ES-I3 (cell line): Measurements from ENCODE around the gene HECW1.
"Not testable (repeated sequence)": the region's sequence is repeated elsewhere in the genome, so short reads cannot be mapped to it uniquely, and the experiment has no call there.

Source experiments
- H3K36me3 ChIP-seq: 2 replicates; pipeline ENCODE4 v1.6.1; 2013; ENCODE audit warnings: mild to moderate bottlenecking, low read length, control low read depth, moderate library complexity; ENCODE audit not compliant: insufficient read depth
- H3K4me1 ChIP-seq: 2 replicates; pipeline ENCODE4 v1.6.1; 2013; ENCODE audit warnings: mild to moderate bottlenecking, control low read depth, low read length; ENCODE audit not compliant: insufficient read depth
- H3K9ac ChIP-seq: 2 replicates; pipeline ENCODE4 v1.6.1; 2013; ENCODE audit warnings: low read depth, mild to moderate bottlenecking, low read length, moderate library complexity
- H3K9me3 ChIP-seq: 2 replicates; pipeline ENCODE4 v1.6.1; 2013; ENCODE audit warnings: mild to moderate bottlenecking, low read length, moderate library complexity; ENCODE audit not compliant: control insufficient read depth, insufficient read depth

Gene HECW1

DNA sequence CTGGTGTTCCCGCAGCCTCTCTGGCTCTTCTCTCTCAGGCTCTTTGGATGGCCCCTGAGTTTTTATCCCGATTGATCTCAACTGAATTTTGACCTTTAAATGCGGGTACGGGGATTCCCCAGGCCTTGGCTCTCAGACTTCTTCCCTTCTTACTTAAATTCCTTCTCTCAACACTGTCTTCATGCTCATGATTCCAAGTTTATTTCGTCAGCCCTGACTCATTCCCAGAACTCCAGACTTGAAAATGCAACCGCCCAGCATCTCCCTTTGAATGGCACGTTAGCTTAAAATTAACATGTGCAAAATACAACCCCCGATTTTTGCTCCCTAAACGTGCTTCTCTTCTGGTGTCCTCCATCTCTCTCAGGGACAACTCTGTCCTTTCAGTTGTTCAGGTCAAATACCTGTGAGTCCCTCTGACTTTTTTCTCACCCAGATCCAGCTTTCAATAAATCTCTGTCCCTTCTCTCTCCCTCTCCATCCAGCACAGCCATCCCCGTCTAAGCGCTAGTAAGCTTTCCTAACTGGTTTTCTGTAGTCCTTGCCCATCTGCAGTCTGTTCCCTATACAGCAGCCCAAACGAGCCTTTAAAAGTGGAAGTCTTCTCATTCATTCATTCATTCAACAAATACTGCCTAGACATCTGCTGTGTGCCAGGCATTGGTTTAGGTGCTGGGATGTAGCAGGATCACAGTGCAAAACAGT is 7.1 kb downstream of the HECW1 start:
- Histone ChIP-seq H3K9ac (no peak overlapping the region), H3K4me1 (peaks cover 49% of the 10 kb centered on the region), H3K9me3 (no peaks in the 10 kb centered on the region), H3K36me3 (0 out of 2 replicates have a peak, but pooled peaks cover 6% of the 10 kb centered on the region)

DNA sequence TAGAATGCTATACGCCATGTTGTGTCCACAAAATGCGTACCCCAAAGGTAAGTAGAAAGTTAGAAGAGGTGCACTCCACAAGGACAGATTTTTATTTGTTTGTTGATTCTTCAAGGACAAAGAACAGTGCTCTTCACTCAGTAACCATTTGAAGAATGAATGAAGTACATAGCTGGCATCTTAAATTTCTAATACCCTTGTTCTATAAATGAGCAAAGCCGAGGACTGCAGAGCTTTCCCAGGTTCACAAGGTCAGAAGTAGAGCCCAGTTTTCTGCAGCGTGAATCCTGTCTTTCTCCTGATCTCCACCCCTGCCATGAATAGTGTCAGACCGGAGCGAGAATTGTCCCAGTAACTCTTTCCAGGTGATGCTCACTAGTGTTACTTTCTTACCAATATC is 9.5 kb downstream of the HECW1 start:
- peaks cover 31% of the 10 kb centered on the region for H3K4me1 ChIP-seq
- no peak overlapping the region for H3K9ac ChIP-seq
- 0 out of 2 replicates have a peak, but pooled peaks cover 6% of the 10 kb centered on the region for H3K36me3 ChIP-seq
- H3K9me3 ChIP-seq: no peaks in the 10 kb centered on the region

DNA sequence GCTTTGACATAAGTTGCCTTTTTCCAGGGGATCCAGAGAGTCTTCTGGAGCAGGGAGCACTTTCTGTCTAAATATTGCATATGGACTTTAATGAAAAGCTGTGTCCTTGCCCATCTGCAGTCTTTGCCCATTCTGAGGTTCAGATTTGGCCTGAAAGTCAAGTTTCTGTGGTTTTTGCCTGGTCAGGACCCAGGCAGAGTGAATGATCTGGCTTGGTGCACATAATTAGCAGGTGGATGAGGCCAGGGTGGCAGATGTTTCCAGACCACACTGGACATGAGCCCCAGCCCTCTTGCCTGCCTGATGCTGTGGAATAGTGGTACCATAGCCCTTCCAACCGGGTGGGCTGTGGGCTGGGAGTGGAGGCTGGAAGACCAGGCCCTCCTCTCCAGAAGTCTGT is 11.0 kb downstream of the HECW1 start:
- peaks cover 19% of the 10 kb centered on the region for H3K4me1 ChIP-seq
- H3K9ac ChIP-seq: no peak overlapping the region
- no peaks in the 10 kb centered on the region for H3K9me3 ChIP-seq
- 0 out of 2 replicates have a peak, but pooled peaks cover 6% of the 10 kb centered on the region for H3K36me3 ChIP-seq

DNA sequence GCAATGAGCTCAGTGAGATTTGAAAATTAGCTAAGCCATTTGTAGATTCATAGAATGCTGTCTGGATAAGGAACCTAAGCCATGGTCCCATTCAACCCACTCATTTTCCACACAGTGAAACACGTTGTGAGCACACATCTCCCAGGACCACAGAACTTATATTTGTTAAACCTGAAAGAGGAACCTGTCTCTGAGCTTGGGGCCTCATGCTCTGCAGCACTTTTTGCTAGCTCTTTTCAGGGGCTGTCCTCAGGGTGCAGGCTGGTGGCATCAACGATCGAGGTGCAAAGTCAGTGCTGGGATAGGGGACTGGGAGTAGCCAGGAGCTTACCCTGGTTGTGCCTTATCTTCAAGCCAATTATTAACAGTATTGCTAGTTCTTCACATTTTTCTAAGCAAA is 11.9 kb downstream of the HECW1 start:
- Histone ChIP-seq H3K4me1 (peaks cover 10% of the 10 kb centered on the region), H3K9me3 (no peaks in the 10 kb centered on the region), H3K36me3 (0 out of 2 replicates have a peak, but pooled peaks cover 6% of the 10 kb centered on the region), H3K9ac (no peak overlapping the region)

DNA sequence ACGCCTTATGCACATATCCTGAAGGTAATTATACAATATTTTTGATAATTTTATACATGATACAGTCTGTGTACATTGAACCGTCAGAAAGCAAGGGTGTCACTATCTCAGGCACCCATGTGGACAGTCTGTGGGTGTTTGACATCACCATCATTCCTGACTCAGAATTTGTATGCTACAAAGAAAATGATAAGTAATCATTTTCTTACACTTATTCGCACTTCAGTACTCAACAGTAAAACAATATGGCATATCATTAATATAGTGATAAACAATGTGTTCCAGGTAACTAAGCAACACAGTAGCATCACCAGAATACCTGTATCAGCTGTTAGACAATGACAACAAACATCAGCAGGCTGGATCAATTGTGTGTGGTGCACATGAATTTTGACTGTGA is 17.9 kb downstream of the HECW1 start:
- no peak overlapping the region for H3K9ac ChIP-seq
- H3K9me3 ChIP-seq: no peaks in the 10 kb centered on the region

DNA sequence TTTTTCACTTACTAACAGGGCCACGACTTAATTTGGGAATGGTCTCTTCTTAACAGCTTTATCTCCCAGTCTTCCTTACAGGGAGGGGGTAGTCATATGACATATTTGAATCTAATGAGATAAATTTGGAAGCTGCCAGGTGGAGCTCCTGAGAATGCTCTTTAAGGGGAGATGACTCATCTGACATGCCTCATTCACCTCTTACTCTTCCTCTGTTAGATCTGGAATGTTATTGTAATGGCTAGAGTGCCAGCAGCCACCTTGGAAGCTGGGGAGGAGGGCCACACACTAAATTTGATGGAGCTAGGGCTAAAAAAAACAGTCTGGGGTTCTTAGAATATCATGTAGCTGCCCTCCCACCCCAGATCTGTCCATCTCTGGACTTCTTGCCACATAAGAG is 22.7 kb downstream of the HECW1 start:
- H3K36me3 ChIP-seq: no peaks in the 10 kb centered on the region
- H3K9ac ChIP-seq: no peak overlapping the region
- H3K9me3 ChIP-seq: no peaks in the 10 kb centered on the region
- peaks cover 42% of the 10 kb centered on the region for H3K4me1 ChIP-seq

More for the DNA sequence above, 17.9 kb downstream of the HECW1 start:
- Histone ChIP-seq H3K36me3 (no peaks in the 10 kb centered on the region), H3K4me1 (peaks cover 8% of the 10 kb centered on the region)

DNA sequence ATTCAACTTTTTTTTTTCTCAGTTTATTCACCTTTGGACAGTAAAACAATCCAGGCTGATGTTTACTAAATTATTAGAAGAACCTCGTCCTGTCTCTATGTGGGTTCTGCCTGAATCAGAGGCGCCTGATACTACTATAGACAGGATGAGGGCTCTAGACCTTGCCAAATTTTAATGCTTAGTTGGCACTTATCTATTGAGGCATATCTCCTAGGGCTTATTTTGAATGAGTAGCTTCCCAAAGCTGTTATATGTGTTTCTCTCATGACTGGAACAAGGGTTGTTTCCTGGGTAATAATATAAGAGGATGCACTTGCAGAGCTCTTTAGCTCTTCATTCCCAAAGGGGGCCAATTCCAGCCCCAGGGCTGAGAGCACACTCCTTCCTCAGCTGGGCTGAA is 23.6 kb downstream of the HECW1 start:
- Histone ChIP-seq H3K9me3 (no peaks in the 10 kb centered on the region), H3K36me3 (no peaks in the 10 kb centered on the region), H3K9ac (no peak overlapping the region), H3K4me1 (peaks cover 51% of the 10 kb centered on the region)

DNA sequence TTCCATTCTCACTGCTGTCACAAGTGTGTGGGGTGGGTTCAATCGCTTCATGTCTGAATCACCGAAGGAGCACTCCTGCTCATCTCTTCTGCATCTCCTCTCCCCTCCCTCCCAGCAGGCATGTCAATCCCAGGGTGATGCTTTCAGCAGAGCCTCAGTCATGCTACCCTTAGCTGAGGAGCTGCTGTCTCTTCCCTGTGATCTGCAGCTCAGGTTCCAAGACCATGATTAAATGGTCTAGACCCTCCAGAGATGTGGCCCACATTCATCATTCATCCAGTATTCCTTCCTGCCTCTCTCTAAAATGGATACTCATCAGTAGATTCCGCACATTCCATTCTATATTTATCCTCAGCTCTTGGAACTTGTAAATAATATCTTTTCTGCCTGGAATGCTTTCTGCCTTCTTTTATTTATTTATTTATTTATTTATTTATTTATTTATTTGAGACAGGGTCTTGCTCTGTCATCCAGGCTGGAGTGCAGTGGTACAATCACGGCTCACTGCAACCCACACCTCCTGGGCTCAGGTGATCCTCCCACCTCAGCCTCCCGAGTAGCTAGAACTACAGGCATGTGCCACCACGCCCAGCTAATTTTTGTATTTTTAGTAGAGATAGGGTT is 24.8 kb downstream of the HECW1 start:
- H3K9ac ChIP-seq, H3K36me3 ChIP-seq, H3K9me3 ChIP-seq: not testable (repeated sequence)
- H3K4me1 ChIP-seq: peaks cover 50% of the 10 kb centered on the region

DNA sequence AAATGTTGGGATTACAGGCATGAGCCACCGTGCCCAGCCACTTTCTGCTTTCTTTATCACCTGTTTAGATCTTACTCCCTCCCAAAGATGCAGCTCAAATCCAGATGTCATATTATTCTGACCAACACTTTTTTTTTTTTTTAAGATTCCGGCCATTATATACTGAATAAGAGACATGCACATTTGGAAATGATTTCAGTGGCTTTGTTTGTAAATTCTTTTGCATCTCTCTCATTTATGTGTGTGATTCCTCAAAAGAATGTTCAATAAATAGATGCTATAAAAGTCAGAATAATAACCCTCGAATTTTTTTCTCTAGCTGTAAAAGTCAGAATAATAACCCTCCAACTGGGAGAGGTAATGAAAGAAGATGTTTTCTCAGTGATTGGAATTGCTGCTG is 25.4 kb downstream of the HECW1 start:
- H3K9ac ChIP-seq: no peak overlapping the region
- no peaks in the 10 kb centered on the region for H3K36me3 ChIP-seq
- peaks cover 45% of the 10 kb centered on the region for H3K4me1 ChIP-seq

DNA sequence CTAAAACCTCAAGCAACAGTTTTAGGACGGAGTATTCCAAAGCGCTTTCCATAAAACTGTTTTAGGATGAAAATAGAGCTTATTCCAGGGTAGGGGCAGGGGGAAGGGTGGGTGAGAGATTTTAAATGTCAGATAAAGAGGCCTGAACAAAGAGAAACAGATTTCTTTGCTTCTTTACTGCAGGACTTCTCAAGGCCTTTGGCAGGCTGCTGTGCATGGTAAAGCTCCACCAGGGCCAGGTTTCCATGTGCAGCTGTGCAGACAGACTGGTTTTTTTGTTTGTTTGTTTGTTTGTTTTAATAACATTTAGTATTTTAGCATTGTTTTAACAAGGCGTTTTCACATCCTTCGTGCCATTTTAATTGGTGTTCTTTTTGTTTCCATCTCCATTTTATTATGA is 26.3 kb downstream of the HECW1 start:
- H3K36me3 ChIP-seq: no peaks in the 10 kb centered on the region
- peaks cover 45% of the 10 kb centered on the region for H3K4me1 ChIP-seq
- H3K9ac ChIP-seq: no peak overlapping the region
- no peaks in the 10 kb centered on the region for H3K9me3 ChIP-seq

More for the DNA sequence above, 25.4 kb downstream of the HECW1 start:
- H3K9me3 ChIP-seq: no peaks in the 10 kb centered on the region

DNA sequence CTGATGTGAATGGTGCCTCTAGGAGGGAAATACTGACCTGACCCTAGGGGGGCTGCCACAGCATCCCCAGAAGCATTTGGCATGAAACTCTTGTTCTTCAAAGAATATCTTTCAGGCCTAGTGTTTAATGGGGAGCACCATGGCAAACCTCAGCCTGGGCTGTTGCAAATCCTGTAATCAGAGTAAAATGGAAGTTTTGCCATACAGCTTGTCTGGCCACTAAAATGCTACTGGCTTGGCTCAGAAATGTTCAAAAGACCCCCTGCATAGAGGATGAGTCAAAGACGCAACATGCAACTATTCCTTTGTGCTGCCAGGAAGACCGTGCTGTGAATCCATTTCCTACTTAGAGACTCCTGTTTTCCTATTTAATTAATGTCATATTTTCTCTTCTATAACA is 26.7 kb downstream of the HECW1 start:
- no peaks in the 10 kb centered on the region for H3K9me3 ChIP-seq
- H3K36me3 ChIP-seq: no peaks in the 10 kb centered on the region
- H3K9ac ChIP-seq: no peak overlapping the region
- peaks cover 45% of the 10 kb centered on the region for H3K4me1 ChIP-seq

DNA sequence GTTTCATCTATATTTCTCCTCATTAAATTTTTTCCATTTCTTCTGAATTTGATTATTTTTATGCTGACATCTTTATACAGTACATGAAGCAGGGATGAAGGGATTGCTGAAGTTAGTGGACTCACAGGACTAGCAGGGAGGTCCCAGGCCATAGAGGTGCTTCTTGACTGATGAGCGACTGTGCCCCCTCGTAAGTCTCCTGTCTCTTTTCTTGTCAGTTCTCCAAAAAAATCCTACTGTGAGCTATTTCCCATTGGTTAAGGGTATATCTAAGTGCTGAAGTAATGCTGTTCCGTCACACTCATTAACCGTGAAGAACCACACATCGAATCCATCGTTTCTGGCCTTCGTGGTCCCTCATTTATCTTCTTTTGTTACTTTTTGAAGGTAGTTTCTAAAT is 27.7 kb downstream of the HECW1 start:
- H3K9me3 ChIP-seq: no peaks in the 10 kb centered on the region
- peaks cover 45% of the 10 kb centered on the region for H3K4me1 ChIP-seq
- no peaks in the 10 kb centered on the region for H3K36me3 ChIP-seq
- no peak overlapping the region for H3K9ac ChIP-seq

DNA sequence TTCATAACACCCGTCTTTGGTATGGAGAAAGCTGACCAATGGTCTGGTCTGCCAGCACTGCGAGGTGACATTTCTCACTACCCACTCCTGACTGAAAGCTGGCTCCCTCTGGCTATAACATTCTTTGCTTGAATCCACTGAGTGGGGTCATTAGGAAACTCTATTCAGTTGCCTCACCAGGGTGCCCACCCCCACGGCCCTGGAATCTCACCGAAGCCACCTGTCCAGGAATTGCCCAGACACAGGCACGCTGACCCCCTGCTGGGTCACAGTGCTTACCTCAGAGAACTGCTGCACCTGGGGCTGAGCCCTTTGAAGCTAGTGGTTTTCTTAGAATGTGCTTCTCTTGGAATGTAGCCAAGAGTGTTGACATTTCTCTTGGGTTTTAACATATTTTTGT is 28.6 kb downstream of the HECW1 start:
- Histone ChIP-seq H3K4me1 (peaks cover 36% of the 10 kb centered on the region), H3K9me3 (no peaks in the 10 kb centered on the region), H3K9ac (no peak overlapping the region), H3K36me3 (no peaks in the 10 kb centered on the region)

DNA sequence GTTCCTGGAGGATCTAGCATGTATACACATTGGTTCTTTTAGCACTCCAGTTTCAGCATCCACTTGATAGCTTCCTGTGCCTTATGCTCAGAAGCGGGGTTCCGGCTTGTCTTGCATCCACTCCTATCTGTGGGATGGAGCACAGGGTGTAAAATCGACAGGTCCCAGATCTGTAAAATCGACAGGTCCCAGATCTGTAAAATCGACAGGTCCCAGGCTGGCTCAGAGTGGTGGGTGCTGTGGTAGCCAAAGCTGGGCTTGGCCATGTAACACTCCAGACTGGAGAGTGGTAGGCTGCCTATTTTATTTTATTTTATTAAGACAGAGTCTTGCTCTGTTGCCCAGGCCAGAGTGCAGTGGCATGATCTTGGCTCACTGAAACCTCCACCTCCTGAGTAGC is 30.3 kb downstream of the HECW1 start:
- Histone ChIP-seq H3K9ac (no peak overlapping the region), H3K9me3 (no peaks in the 10 kb centered on the region), H3K36me3 (no peaks in the 10 kb centered on the region), H3K4me1 (peaks cover 24% of the 10 kb centered on the region)

DNA sequence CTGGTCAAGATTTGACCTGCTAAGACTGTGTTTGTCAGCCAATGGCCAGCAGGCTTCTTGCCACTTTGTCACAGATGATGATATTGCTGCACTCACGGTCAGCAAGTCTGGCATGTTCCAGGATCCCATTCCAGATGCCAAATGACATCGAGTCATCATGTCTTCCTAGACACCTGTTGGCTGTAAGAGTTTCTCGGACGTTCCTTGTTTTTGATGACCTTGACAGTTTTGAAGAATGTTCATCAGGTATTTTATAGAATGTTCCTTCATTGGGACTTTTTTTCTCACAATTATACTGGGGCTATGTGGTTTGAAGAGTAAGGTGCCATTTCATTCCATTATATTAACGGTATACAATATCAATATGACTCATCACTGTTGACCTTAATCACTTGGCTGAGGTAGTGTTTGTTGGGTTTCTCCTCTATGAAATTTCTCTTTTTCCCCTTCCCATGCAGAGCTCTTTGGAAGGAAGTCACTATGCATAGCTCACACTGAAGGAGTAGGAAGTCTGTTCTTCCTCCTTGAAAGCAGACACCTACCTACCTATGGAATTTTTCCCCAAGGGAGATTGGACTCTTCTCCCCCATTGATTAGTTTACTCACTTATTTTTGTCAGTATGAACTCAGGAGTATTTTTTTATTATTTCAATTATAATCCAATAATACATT is 31.6 kb downstream of the HECW1 start:
- Histone ChIP-seq H3K36me3 (no peaks in the 10 kb centered on the region), H3K9me3 (no peaks in the 10 kb centered on the region), H3K4me1 (peaks cover 11% of the 10 kb centered on the region), H3K9ac (no peak overlapping the region)
